Brain microvascular endothelial cell (primary cell): ENCODE results near the gene RSPH1.

Source experiments
- DNase-seq: peaks from one replicate; pipeline ENCODE4 v3.0.0-alpha.2; 2020
- H3K27ac ChIP-seq: fragments of 250-450 bp; sonication (Bioruptor Pico); 2 replicates; pipeline ENCODE4 v1.5.1; 2020; ENCODE audit warnings: mild to moderate bottlenecking, moderate library complexity
- H3K27me3 ChIP-seq: fragments of 250-450 bp; sonication (Bioruptor Pico); replicated peaks from 2 replicates; pipeline ENCODE4 v1.5.1; 2020; ENCODE audit warnings: mild to moderate bottlenecking
- H3K36me3 ChIP-seq: fragments of 250-450 bp; sonication (Bioruptor Pico); replicated peaks from 2 replicates; pipeline ENCODE4 v1.5.1; 2020; ENCODE audit warnings: mild to moderate bottlenecking
- H3K4me3 ChIP-seq: 2 replicates; pipeline ENCODE4 v1.5.1; 2011; ENCODE audit warnings: low read depth, mild to moderate bottlenecking, control low read depth, low read length, moderate library complexity
- in situ Hi-C: cut with HindIII; loops from 2 replicates; pipeline ENCODE4 v1.10.0; 2017; ENCODE audit warnings: low sequenced_read_pairs, low pct_ligation_motif_present
- TF ChIP-seq, protein P1 (sequence below): IDR thresholded peaks from 2 replicates; pipeline ENCODE4 v1.5.1; 2011; ENCODE audit warnings: low read depth, mild to moderate bottlenecking, moderate library complexity, low read length, control low read depth, inconsistent platforms; ENCODE audit errors: missing control alignments

Gene RSPH1

DNA sequence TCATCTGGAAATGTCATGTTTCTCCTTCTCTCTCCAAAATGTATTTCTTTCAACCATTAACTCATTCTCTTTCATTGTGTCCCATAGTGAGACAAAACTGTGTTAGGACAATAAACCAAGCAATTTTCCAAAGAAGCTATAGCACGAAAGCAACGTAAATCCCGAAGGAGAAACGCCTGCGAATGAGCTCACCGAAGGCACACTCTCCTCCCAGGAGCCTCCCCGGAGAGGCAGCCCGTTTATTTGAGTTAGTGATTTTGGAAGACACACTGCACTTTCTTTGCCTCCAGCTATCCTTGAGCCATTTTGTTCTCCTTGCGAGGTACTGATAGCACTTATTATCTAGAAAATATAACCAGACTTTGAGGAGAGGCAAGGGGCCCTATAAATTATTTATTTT, 41.2 kb downstream of the RSPH1 start:
- no peak for DNase-seq
- TF ChIP-seq, protein P1, sequence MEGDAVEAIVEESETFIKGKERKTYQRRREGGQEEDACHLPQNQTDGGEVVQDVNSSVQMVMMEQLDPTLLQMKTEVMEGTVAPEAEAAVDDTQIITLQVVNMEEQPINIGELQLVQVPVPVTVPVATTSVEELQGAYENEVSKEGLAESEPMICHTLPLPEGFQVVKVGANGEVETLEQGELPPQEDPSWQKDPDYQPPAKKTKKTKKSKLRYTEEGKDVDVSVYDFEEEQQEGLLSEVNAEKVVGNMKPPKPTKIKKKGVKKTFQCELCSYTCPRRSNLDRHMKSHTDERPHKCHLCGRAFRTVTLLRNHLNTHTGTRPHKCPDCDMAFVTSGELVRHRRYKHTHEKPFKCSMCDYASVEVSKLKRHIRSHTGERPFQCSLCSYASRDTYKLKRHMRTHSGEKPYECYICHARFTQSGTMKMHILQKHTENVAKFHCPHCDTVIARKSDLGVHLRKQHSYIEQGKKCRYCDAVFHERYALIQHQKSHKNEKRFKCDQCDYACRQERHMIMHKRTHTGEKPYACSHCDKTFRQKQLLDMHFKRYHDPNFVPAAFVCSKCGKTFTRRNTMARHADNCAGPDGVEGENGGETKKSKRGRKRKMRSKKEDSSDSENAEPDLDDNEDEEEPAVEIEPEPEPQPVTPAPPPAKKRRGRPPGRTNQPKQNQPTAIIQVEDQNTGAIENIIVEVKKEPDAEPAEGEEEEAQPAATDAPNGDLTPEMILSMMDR: no peak
- in situ Hi-C loops: no loop called here

DNA sequence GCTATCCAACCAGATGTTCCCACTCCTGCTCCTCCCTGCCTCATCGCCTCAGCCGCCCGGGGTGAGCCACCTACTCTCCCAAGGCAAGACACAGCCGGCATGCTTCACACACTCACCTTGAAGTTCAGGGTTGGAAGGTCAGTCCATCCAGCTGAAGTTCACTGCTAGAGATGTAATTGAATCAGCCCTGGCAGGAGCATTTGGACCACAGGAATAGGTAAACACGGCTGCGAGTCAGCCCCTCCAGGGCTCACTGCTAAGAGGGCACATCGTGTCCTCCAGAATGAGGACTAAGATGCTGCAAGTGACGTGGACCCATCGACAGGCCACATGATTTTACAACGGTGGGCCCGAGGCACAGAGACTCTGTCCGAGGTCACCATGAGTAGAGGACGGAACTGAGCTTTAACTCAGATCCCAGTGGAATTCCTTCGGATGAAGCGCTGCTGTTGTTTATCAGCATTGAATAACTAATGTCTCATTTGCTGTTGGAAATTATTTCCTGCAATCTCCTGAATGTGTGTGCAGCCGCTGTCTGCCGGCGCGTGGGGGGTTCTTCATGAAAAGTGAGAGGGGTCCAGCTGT, 41.9 kb downstream of the RSPH1 start:
- TF ChIP-seq, protein P1: no peak
- H3K36me3 ChIP-seq: no peaks in the 10 kb centered on the region
- H3K4me3 ChIP-seq: no peak overlapping the region
- no peak for DNase-seq
- H3K27me3 ChIP-seq: no peaks in the 10 kb centered on the region
- no peak overlapping the region for H3K27ac ChIP-seq
- in situ Hi-C loops: no loop called here

More for the DNA sequence above, 41.2 kb downstream of the RSPH1 start:
- no peak overlapping the region for H3K4me3 ChIP-seq
- H3K36me3 ChIP-seq: no peaks in the 10 kb centered on the region
- H3K27me3 ChIP-seq: no peaks in the 10 kb centered on the region
- no peak overlapping the region for H3K27ac ChIP-seq

DNA sequence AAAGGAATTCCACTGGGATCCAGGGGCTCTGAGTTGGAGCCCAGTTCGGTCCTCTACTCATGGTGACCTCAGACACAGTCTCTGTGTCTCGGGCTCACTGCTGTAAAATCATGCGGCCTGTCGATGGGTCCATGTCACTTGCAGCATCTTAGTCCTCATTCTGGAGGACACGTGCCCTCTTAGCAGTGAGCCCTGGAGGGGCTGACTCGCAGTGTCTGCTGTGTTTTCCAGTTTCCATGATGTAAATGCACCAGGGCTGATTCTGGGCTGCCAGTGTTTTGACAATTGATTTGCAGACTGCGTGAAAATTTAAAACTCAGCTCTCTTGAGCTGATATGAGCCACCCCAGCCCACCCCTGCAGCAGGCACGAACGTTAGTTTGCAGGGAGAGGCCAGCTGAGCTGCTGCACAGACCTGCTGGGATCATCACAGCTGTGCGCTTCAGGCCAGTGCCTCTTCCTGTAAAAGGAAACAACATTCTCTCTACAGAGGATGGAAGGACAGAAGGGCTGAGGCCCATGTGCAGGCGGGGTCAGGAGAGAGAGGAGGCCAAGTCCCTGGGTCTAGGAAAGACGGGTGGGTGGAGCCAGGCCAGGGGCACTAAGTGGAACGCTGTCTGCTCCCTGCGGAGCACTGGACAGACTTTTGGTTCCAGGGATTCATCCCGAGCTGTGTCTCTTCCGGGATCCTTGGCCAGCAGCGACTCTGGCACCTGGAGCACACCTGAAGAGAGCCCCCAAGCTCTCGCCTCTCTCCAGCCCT, 42.6 kb downstream of the RSPH1 start:
- in situ Hi-C loops: no loop called here
- no peaks in the 10 kb centered on the region for H3K36me3 ChIP-seq
- H3K4me3 ChIP-seq: no peak overlapping the region
- TF ChIP-seq, protein P1: no peak
- no peak for DNase-seq
- H3K27me3 ChIP-seq: no peaks in the 10 kb centered on the region
- H3K27ac ChIP-seq: no peak overlapping the region

DNA sequence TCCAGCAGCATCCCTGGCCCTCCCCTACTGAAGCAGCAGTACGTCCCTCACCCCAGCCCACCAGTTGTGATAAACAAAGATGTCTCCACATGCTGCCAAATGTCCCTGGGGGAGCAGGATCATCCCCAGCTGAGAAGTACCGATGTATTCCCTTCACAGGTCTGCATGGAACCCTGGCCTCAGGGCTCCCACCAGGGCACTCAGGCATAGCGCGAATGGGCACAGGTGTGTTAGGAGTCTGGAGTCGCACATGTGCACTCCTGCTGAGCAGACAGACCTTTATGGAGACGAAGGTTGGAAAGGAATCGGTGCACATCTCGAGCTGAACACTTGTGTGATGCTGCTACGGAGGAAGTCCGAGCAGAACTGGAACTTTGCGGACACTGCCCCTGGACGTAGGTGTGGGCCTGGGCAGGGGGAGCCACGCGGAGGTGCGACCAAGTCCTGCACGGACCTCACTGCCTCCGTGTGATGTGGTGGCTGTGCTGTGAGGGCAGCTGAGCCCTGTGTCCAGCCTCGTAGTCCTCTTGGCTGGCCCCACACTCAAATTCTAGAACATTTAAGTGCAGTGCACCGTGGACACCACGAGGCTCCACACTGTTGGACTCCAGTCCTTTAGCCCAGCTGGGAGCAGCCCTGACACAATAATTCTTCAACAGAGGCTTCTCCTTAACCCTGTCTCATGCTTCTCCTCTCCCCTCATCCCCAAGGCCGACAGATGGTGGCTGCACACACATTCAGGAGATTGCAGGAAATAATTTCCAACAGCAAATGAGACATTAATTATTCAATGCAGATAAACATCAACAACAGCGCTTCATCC, 43.4 kb downstream of the RSPH1 start:
- H3K4me3 ChIP-seq: no peak overlapping the region
- no peak for DNase-seq
- in situ Hi-C loops: no loop called here
- no peak overlapping the region for H3K27ac ChIP-seq
- no peaks in the 10 kb centered on the region for H3K36me3 ChIP-seq
- no peaks in the 10 kb centered on the region for H3K27me3 ChIP-seq
- TF ChIP-seq, protein P1: no peak

DNA sequence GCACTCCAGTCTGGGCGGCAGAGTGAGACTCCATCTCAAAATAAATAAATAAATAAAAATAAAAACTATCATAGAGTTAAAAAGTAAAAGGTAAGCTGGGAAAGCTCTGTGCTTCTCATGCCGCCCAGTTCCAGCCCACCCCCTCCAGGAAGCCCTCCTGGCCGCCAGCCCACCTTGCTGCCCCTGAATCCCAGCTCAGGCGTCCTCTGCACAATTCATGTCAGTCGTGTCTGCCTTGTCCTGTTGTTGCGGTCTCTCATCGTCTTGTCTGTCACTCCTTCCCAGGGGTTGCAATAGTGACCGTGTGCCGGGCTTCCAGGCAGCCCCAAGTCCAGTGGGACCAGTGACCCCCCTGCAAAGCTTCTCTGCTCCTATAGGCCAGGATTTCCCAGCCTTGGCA, 44.1 kb downstream of the RSPH1 start:
- in situ Hi-C loops: no loop called here
- TF ChIP-seq, protein P1: no peak

More for the DNA sequence above, 44.1 kb downstream of the RSPH1 start:
- Histone ChIP-seq H3K36me3 (no peaks in the 10 kb centered on the region), H3K27me3 (no peaks in the 10 kb centered on the region), H3K27ac (no peak overlapping the region), H3K4me3 (no peak overlapping the region)
- no peak for DNase-seq
